A549 (cell line): Measurements from ENCODE around the gene TKTL1. TPM values are rescaled to one million over a fixed set of nuclear protein-coding genes. Genes with fewer than 3 reads are reported as not detected.

Experiments
- ATAC-seq, 2 experiments: fragments of 200-7000 bp in 1 of 2; fragments of >200 bp in 1 of 2; cut with Nextera tagmentation in 1 of 2; cut with Tn5 transposase in 1 of 2; 3 replicates each; pipeline versions ENCODE4 v1.8.0 to v1.9.1; 2018 to 2020; ENCODE audit warnings: mild to moderate bottlenecking in 1 of 2, moderate library complexity in 1 of 2
- CTCF ChIA-PET: fragments of 300-600 bp; sonication (Branson Sonifier 250); formaldehyde crosslinking; extraction: SDS; loops from one replicate; lab custom pipeline; 2021; ENCODE audit warnings: antibody characterized with exemption, inconsistent platforms; lab: Yijun Ruan, JAX
- POLR2A ChIA-PET: fragments of 350-600 bp; formaldehyde crosslinking; extraction: SDS; loops from one replicate; lab custom pipeline; 2021; ENCODE audit warnings: antibody characterized with exemption, inconsistent platforms; lab: Yijun Ruan, JAX
- DNase-seq, 2 experiments: peaks; one replicate each; pipeline versions ENCODE4 v3.0.0 to v3.0.0-alpha.2; 2011 to 2016; ENCODE audit warnings: low read depth in 1 of 2, low spot score in 1 of 2
- FAIRE-seq: peaks from 2 replicates; lab custom pipeline; 2011; peaks lifted over from hg19 to GRCh38; lab: Jason Lieb, UNC
- H3K27ac ChIP-seq, 2 experiments: fragments of >200 bp; sonication (Bioruptor Twin); formaldehyde crosslinking; 3 replicates each; pipeline ENCODE4 v1.5.1; 2016 to 2017
- H3K4me1 ChIP-seq: fragments of >200 bp; sonication (Bioruptor Twin); formaldehyde crosslinking; 3 replicates; pipeline ENCODE4 v1.6.1; 2016
- H3K4me2 ChIP-seq: fragments of >200 bp; sonication (Bioruptor Twin); formaldehyde crosslinking; 3 replicates; pipeline ENCODE4 v1.6.1; 2016
- H3K4me3 ChIP-seq: fragments of >200 bp; sonication (Bioruptor Twin); formaldehyde crosslinking; 3 replicates; pipeline ENCODE4 v1.5.1; 2016
- H3K9me3 ChIP-seq: fragments of >200 bp; sonication (Bioruptor Twin); formaldehyde crosslinking; 3 replicates; pipeline ENCODE4 v1.6.1; 2016
- CBX2 ChIP-seq: fragments of 200-600 bp; sonication (generic); IDR thresholded peaks from 2 replicates; pipeline ENCODE4 v1.6.1; 2016; ENCODE audit warnings: low read depth, mild to moderate bottlenecking, borderline replicate concordance
- CEBPB ChIP-seq, 2 experiments: fragments of >200 bp in 1 of 2; sonication (Bioruptor Twin) in 1 of 2; formaldehyde crosslinking in 1 of 2; IDR thresholded peaks; 2 replicates each; pipeline ENCODE4 v1.6.1; 2012 to 2016
- E2F6 ChIP-seq: IDR thresholded peaks from 2 replicates; pipeline ENCODE4 v1.6.1; 2012; ENCODE audit warnings: low read depth, borderline replicate concordance
- EHF ChIP-seq: fragments of 250-450 bp; sonication (Bioruptor Pico); IDR thresholded peaks from 2 replicates; pipeline ENCODE4 v1.5.0; 2020; ENCODE audit warnings: mild to moderate bottlenecking
- EHMT2 ChIP-seq: fragments of 200-600 bp; sonication (generic); IDR thresholded peaks from 2 replicates; pipeline ENCODE4 v1.6.1; 2016; ENCODE audit warnings: antibody characterized with exemption, low read depth, mild to moderate bottlenecking, moderate library complexity
- EP300 ChIP-seq, 2 experiments: fragments of >200 bp; sonication (Bioruptor Twin); formaldehyde crosslinking; IDR thresholded peaks; 2 replicates in 1 of 2; 3 replicates in 1 of 2; pipeline ENCODE4 v1.6.1; 2016 to 2017
- ESRRA ChIP-seq: fragments of 150-350 bp; IDR thresholded peaks from 2 replicates; pipeline ENCODE4 v1.6.1; 2014; ENCODE audit warnings: mild to moderate bottlenecking, low read length, borderline replicate concordance
- FOSB ChIP-seq: fragments of 250-450 bp; sonication (Bioruptor Pico); IDR thresholded peaks from 2 replicates; pipeline ENCODE4 v1.5.0; 2020; ENCODE audit warnings: mild to moderate bottlenecking, moderate library complexity
- HEYL ChIP-seq: fragments of 250-450 bp; sonication (Bioruptor Pico); IDR thresholded peaks from 2 replicates; pipeline ENCODE4 v1.8.0; 2021; ENCODE audit warnings: mild to moderate bottlenecking, moderate library complexity
- HMGXB4 ChIP-seq: fragments of 250-450 bp; sonication (Bioruptor Pico); IDR thresholded peaks from 2 replicates; pipeline ENCODE4 v1.5.0; 2021; ENCODE audit warnings: mild to moderate bottlenecking, moderate library complexity, borderline replicate concordance
- HOXB13 ChIP-seq: fragments of 250-450 bp; sonication (Bioruptor Pico); IDR thresholded peaks from 2 replicates; pipeline ENCODE4 v1.5.0; 2020; ENCODE audit warnings: low read depth, mild to moderate bottlenecking, moderate library complexity
- JUN ChIP-seq, 2 experiments: fragments of >200 bp; sonication (Bioruptor Twin); formaldehyde crosslinking; IDR thresholded peaks; 2 replicates in 1 of 2; 3 replicates in 1 of 2; pipeline ENCODE4 v1.6.1; 2016 to 2017
- NR3C1 ChIP-seq: fragments of >200 bp; sonication (Bioruptor Twin); formaldehyde crosslinking; IDR thresholded peaks from 3 replicates; pipeline ENCODE4 v1.6.1; 2017
- RAD21 ChIP-seq, 2 experiments: fragments of >200 bp in 1 of 2; sonication (Bioruptor Twin) in 1 of 2; formaldehyde crosslinking in 1 of 2; IDR thresholded peaks in 1 of 2; conservative IDR thresholded peaks in 1 of 2; 2 replicates in 1 of 2; 3 replicates in 1 of 2; pipeline ENCODE4 v1.6.1; 2012 to 2018; ENCODE audit warnings: inconsistent platforms in 1 of 2
- RCOR1 ChIP-seq: fragments of 150-350 bp; IDR thresholded peaks from 2 replicates; pipeline ENCODE4 v1.6.1; 2014; ENCODE audit warnings: antibody characterized with exemption, low read length, low read depth
- RFX5 ChIP-seq: fragments of 450-650 bp; IDR thresholded peaks from 2 replicates; pipeline ENCODE4 v1.7.1; 2014; ENCODE audit warnings: antibody characterized with exemption, mild to moderate bottlenecking, moderate library complexity
- TFCP2L1 ChIP-seq: fragments of 250-450 bp; sonication (Bioruptor Pico); IDR thresholded peaks from 2 replicates; pipeline ENCODE4 v1.5.0; 2021; ENCODE audit warnings: mild to moderate bottlenecking
- USF2 ChIP-seq: fragments of 450-650 bp; IDR thresholded peaks from 2 replicates; pipeline ENCODE4 v1.6.1; 2014; ENCODE audit warnings: antibody characterized with exemption
- ZNF302 ChIP-seq: fragments of 250-450 bp; sonication (Bioruptor Pico); IDR thresholded peaks from 2 replicates; pipeline ENCODE4 v1.9.0; 2021; ENCODE audit warnings: inconsistent platforms, mild to moderate bottlenecking, moderate library complexity
- ZSCAN20 ChIP-seq: fragments of 250-450 bp; sonication (Bioruptor Pico); IDR thresholded peaks from 2 replicates; pipeline ENCODE4 v1.8.0; 2022; ENCODE audit warnings: mild to moderate bottlenecking, moderate library complexity
- WGBS: methylation state at CpG from one replicate; pipeline ENCODE4 v1.1.6; 2017; ENCODE audit errors: missing lambda C conversion rate; 5-methylcytosine and 5-hydroxymethylcytosine counted together
- polyA plus RNA-seq, 4 experiments: library from polyadenylated mRNA; depleted of rRNA in 3 of 4; stranded (reverse); fragments of >200 nt; fragmentation: RNase III in 1 of 4; extraction: RNeasy Plus Mini Kit Qiagen cat#74134 plus additional on column Dnase treatment in 1 of 4; gene quantifications; 2 replicates in 3 of 4; 3 replicates in 1 of 4; pipeline ENCODE4 v1.2.3, GENCODE V29; 2011 to 2017
- TF ChIP-seq, protein P1 (sequence below): fragments of 200-600 bp; sonication (generic); IDR thresholded peaks from 2 replicates; pipeline ENCODE4 v1.6.1; 2016; ENCODE audit warnings: antibody characterized with exemption, mild to moderate bottlenecking, moderate library complexity

Gene TKTL1
- polyA plus RNA-seq, 2 of the 4 experiments (the other 2 are of a cell fraction) = 0.14 TPM; not detected in 1

- peak overlapping the region; percentile 28; the same call in 1 of the 3 replicates for H3K4me2 ChIP-seq
- POLR2A ChIA-PET = no interaction called here
- no peak for FAIRE-seq
- no peak overlapping the region for H3K4me3 ChIP-seq
- TF ChIP-seq E2F6 (no peak), USF2 (no peak), CBX2 (no peak), RFX5 (no peak), EHF (CRISPR knock-in tag) (no peak), EHMT2 (no peak)
- peak; percentile 39 to 44 for DNase-seq
- no peaks in the 10 kb centered on the region for H3K9me3 ChIP-seq
- ATAC-seq = peak; percentile 84 to 91; a peak in 5 of 6 replicates
- no peaks in the 10 kb centered on the region for H3K4me1 ChIP-seq
- 16% methylated on average over 7 of the region's 7 CpGs for WGBS
- CTCF ChIA-PET = interaction anchor here (0.8 to 4.8 kb wide), 12 partner anchors 9 to 303 kb away, joined by 3 to 30 read pairs (median 5); no protein-coding TSS in a partner anchor
- H3K27ac ChIP-seq = no peak overlapping the region
These were observed 21.9 kb downstream of the TKTL1 start for GRCh38 chrX:154317391-154317995.

- Histone ChIP-seq H3K4me2 (no peak overlapping the region), H3K27ac (no peak overlapping the region), H3K9me3 (no peaks in the 10 kb centered on the region)
- FAIRE-seq (no peak), ATAC-seq (no peak)
- POLR2A ChIA-PET = no interaction called here
- no peak for TF ChIP-seq ZNF302 (CRISPR knock-in tag)
- TF ChIP-seq FOSB (CRISPR knock-in tag) = no peak
- no peak for TF ChIP-seq USF2
- TF ChIP-seq RAD21 (conservative IDR thresholded peaks at IDR 0.05 in 1 of 2, IDR thresholded peaks at IDR 0.05 in 1 of 2) = no peak
- TF ChIP-seq, protein P1, sequence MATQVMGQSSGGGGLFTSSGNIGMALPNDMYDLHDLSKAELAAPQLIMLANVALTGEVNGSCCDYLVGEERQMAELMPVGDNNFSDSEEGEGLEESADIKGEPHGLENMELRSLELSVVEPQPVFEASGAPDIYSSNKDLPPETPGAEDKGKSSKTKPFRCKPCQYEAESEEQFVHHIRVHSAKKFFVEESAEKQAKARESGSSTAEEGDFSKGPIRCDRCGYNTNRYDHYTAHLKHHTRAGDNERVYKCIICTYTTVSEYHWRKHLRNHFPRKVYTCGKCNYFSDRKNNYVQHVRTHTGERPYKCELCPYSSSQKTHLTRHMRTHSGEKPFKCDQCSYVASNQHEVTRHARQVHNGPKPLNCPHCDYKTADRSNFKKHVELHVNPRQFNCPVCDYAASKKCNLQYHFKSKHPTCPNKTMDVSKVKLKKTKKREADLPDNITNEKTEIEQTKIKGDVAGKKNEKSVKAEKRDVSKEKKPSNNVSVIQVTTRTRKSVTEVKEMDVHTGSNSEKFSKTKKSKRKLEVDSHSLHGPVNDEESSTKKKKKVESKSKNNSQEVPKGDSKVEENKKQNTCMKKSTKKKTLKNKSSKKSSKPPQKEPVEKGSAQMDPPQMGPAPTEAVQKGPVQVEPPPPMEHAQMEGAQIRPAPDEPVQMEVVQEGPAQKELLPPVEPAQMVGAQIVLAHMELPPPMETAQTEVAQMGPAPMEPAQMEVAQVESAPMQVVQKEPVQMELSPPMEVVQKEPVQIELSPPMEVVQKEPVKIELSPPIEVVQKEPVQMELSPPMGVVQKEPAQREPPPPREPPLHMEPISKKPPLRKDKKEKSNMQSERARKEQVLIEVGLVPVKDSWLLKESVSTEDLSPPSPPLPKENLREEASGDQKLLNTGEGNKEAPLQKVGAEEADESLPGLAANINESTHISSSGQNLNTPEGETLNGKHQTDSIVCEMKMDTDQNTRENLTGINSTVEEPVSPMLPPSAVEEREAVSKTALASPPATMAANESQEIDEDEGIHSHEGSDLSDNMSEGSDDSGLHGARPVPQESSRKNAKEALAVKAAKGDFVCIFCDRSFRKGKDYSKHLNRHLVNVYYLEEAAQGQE = no peak
- no peak for TF ChIP-seq EP300 (IDR thresholded peaks at IDR 0.05)
- no peak for TF ChIP-seq EHF (CRISPR knock-in tag)
- no peak for TF ChIP-seq ESRRA
- no peak for TF ChIP-seq NR3C1
- no peak for TF ChIP-seq HOXB13 (CRISPR knock-in tag)
- TF ChIP-seq TFCP2L1 = no peak
- no peak for TF ChIP-seq ZSCAN20 (CRISPR knock-in tag)
- TF ChIP-seq HMGXB4 (CRISPR knock-in tag) = no peak
- TF ChIP-seq JUN (IDR thresholded peaks at IDR 0.05) = no peak
- TF ChIP-seq CEBPB (IDR thresholded peaks at IDR 0.05) = no peak
- TF ChIP-seq CBX2 = no peak
- TF ChIP-seq HEYL (CRISPR knock-in tag) = no peak
- TF ChIP-seq RCOR1 = no peak
- TF ChIP-seq, all 56 proteins: peak for 0
- no peak overlapping the region for H3K4me3 ChIP-seq
- CTCF ChIA-PET = interaction anchor here (1.4 kb wide), 1 partner anchor 12 kb away, joined by 4 read pairs; no protein-coding TSS in a partner anchor
- H3K4me1 ChIP-seq = no peaks in the 10 kb centered on the region
- DNase-seq = no peak
- WGBS = 58% methylated on average over 11 of the region's 11 CpGs
These were observed 24.8 kb downstream of the TKTL1 start for GRCh38 chrX:154320406-154320805.
